NCI-H1930 (cell line): ENCODE results near the gene PUM2.

Experiments used
- DNase-seq, 2 experiments: peaks; one replicate each; lab custom pipeline; 2025; lab: John Stamatoyannopoulos, UW

Gene PUM2

GRCh38 chr2:20198796-20199632 is 151.6 kb downstream of the PUM2 start:
- DNase-seq: no peak
